GM23248 (cell line): Measurements from ENCODE around the gene NAT16.

Source experiments
- EZH2 ChIP-seq: fragments of 200-600 bp; sonication (generic); IDR thresholded peaks from 2 replicates; pipeline ENCODE4 v1.6.1; 2018; ENCODE audit warnings: antibody characterized with exemption, mild to moderate bottlenecking; ENCODE audit not compliant: insufficient read depth, poor library complexity, severe bottlenecking
- EZH2phosphoT487 ChIP-seq: fragments of 200-600 bp; sonication (generic); IDR thresholded peaks from 2 replicates; pipeline ENCODE4 v1.6.1; 2018; ENCODE audit warnings: antibody characterized with exemption, moderate library complexity, mild to moderate bottlenecking, low read depth; ENCODE audit not compliant: insufficient read depth

DNA sequence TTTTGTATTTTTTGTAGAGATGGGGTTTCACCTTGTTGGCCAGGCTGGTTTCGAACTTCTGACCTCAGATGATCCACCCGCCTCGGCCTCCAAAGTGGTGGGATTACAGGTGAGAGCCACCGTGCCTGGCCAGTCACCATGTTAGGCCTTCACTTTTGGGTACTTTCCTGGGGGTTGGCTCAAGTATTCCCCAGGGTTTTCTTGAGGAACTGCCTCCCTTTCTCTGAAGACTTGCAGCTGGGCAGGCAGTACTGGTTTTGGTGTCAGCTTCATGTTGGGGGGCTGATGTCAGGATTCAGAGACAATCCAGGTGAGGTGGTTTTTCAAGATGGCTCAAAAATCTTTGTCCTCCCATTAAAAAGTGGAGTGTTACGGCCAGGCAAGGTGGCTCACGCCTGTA lies 45.6 kb upstream of the NAT16 start:
- TF ChIP-seq EZH2 (no peak), EZH2phosphoT487 (no peak)
